NCI-H2107 treated with DMSO at 0.1 percent for 48 hours (cell line): Measurements from ENCODE around the gene SEZ6.

Experiments used
- DNase-seq: peaks from one replicate; lab custom pipeline; 2025; ENCODE audit not compliant: unreplicated experiment; lab: John Stamatoyannopoulos, UW

The SEZ6 gene, protein sequence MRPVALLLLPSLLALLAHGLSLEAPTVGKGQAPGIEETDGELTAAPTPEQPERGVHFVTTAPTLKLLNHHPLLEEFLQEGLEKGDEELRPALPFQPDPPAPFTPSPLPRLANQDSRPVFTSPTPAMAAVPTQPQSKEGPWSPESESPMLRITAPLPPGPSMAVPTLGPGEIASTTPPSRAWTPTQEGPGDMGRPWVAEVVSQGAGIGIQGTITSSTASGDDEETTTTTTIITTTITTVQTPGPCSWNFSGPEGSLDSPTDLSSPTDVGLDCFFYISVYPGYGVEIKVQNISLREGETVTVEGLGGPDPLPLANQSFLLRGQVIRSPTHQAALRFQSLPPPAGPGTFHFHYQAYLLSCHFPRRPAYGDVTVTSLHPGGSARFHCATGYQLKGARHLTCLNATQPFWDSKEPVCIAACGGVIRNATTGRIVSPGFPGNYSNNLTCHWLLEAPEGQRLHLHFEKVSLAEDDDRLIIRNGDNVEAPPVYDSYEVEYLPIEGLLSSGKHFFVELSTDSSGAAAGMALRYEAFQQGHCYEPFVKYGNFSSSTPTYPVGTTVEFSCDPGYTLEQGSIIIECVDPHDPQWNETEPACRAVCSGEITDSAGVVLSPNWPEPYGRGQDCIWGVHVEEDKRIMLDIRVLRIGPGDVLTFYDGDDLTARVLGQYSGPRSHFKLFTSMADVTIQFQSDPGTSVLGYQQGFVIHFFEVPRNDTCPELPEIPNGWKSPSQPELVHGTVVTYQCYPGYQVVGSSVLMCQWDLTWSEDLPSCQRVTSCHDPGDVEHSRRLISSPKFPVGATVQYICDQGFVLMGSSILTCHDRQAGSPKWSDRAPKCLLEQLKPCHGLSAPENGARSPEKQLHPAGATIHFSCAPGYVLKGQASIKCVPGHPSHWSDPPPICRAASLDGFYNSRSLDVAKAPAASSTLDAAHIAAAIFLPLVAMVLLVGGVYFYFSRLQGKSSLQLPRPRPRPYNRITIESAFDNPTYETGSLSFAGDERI

DNA sequence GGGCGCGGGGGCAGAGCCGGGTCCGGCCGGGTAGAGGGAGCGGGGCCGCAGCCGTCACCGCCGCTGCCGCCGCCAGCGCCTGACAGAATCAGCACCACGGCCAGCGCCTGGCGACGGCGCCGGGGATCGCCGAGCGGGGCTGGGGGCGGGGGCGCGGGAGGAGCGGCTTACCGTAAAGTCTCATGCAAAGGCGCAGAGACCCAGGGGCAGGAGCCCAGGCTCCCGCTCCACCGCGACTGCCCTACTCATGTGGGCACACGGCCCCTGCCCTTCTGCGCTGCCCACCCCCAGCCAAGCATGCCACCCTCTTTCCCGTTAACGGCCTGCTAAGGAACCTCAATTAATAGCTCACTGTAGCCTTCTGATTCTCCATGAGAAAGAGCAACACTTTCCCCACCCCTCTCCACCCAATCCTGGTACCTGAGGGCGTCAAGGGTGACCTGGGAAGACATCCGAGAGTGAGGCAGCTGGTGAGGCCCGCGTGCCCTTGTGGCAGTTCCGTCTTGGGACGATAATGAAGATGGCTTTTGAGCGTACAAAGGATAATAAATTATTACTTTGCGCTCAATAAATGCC, at the start of gene SEZ6:
Gene SEZ6, minus strand, starts transcription at position 98 of the 576 bp plus-strand sequence. CDS start 164 bp downstream, outside the sequence.
- peak; percentile 42 for DNase-seq

DNA sequence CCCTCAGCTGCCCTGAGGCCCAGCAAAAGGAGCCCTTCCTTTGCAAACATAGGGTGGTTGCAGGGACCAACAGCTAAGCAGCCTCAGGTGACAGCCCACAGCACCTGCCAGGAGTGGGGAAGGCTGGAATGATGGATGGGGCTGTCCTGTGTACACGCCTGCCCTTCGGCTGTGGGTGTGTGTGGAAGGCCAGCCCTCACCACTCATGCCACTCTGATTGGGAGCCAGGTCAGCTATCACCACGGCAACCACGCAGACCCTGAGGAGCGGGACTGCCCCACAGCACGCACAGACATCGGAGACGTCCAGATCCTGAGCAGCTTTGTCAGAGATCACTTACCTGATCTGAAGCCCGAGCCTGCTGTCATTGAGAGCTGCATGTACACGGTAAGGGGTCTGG, 49.0 kb upstream of the SEZ6 start:
- no peak for DNase-seq

GRCh38 chr17:29051731-29052130, 45.9 kb upstream of the SEZ6 start:
- no peak for DNase-seq

DNA sequence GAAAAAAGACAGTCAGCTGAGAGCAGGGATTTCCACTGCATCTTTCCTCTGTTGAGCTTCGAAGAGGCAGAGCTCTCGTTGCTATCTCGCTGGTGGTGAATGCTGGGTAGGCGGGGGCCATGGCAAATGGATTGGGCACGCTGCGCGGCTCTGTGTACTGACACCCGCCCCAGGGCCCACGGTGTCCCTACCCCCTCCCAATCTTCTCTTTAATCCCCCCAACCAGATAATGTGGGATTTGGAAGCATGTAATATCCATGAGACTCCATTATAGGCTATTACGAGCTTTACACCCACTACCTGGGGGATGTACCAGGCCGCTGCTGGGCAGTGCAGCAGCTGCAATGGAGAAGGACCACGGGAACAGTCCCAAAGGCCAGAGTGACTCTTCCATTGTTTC, 45.4 kb upstream of the SEZ6 start:
- no peak for DNase-seq

DNA sequence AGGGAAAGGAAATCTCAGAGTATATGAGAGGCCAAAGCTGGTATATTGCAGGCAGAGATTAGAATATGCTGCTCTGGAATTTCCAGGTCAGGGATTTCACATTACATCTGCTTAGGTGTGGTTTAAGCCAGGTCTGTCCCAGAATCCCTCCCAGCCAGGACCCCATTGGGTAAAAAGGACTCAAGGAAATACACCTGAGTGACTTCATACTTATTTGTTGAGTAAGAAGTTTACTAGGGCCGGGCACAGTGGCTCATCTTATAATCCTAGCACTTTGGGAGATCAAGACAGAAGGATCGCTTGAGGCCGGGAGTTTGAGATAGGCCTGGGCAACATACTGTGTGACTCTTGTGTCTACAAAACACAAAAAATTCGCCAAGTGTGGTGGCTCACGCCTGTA, 44.3 kb upstream of the SEZ6 start:
- no peak for DNase-seq

GRCh38 chr17:29049541-29050145, 43.8 kb upstream of the SEZ6 start:
- DNase-seq = no peak

DNA sequence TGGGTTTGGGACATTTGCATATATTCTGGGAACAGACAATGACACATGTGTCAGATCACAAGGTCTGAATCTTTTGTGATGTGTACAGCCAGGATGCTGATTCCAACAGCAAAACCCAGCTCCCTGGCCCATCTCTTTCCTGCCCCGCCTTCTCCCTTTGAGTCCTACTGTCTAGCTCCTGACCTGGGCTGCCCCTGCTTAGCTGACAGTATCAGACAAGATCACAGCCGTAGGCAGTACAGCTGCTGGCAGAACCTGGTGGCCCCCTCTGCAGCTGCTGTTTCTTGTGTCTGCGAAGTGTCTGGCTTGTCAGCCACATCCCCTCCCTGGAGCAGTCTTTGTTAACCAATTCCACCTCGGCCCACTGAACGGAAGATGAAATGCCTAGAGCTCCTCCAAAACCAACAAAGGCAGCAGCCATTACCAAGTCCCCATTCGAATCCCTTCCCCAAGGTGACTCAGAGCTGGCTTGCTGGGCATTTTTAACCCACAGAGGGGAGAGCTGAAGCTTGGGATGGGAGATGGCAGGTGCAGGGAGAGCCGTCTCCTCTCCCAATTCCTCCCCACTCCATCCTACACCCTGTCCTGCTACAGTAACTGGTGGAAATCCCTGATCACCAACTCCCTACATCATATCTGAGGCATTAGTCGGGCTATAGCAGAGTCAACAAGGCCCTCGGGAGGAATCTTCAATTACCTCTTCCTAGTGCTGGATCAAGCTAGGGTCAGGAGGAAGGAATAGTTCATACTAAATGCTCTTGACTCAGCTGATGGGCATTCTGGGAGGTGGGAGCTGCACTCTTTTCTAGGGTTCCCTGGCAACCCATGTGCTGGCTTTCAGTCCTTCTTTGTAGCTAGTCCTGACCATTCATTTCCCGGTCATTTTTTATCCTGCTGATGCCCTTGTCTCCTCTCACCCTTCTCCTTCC, 42.9 kb upstream of the SEZ6 start:
- peak; percentile 44 for DNase-seq

DNA sequence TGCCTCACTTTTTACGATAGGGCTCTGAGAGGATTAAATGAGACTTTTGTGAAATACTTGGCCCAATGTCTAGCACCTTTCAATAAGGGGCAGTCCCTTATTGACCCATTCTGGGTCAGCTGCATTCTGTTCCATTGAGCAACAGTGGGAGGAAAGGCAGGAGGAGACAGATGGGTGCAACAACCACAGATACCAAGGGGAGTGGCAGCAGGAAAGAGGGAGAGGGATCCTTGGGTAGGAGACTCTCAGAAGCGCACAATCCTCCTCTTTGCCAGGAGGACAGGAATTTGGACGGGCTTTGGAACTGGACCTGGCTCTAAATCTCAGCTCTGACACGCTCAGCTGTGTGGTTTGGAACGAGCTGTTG, 40.6 kb upstream of the SEZ6 start:
- DNase-seq = no peak

DNA sequence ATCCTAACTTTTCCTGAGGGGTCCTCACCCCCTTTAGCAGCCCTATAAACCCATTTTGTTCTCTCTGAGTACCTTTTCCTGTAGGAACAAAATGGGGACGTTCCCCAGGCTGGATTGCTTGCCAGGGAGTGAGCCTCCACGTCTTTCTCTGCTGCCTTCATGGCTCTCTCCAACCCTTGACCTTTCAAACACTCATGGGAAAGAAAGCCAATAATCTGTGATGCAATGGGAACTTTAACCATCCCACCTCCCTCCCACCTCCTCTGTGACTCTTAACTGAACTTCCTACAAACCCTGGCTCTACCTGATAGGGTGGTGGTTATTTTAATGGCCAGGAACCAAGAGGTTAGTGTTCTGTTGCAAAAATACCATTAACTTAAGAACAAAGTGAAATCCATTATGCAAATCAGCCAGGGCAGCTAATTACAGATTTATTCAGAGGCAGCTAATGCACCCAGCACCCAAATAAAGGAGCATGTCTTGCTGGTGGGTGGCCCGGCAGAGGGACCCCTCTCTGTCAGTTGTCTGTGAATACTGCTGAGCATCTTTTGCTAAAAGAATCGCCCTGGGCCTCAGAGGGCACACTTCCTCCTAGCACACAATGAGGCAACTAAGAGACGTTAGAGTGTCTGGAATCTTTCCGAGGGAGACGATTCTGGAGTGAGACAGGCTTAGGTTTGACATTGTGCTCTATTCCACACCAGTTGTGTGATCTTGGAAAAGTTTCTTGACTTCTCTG, 40.1 kb upstream of the SEZ6 start:
- no peak for DNase-seq

DNA sequence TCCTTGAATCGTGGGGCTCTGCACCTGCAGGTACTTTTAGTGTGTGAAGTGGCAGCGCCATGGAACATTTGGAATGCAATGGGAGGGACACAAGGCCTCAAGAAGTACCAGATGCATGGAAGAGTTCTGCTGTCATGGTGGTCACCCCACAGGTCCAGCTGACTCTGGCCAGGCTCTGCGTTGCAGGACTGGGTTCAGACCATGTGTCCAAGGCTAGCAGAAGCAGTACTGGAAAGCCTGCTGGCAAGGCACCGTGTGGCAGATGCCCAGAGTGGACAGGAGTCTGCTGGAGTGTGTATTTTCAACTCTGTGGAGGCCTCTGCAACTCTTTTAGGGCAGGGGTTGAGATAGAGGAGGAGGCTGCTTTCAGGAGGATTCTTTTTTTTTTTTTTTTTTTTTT, 39.2 kb upstream of the SEZ6 start:
- DNase-seq = no peak

DNA sequence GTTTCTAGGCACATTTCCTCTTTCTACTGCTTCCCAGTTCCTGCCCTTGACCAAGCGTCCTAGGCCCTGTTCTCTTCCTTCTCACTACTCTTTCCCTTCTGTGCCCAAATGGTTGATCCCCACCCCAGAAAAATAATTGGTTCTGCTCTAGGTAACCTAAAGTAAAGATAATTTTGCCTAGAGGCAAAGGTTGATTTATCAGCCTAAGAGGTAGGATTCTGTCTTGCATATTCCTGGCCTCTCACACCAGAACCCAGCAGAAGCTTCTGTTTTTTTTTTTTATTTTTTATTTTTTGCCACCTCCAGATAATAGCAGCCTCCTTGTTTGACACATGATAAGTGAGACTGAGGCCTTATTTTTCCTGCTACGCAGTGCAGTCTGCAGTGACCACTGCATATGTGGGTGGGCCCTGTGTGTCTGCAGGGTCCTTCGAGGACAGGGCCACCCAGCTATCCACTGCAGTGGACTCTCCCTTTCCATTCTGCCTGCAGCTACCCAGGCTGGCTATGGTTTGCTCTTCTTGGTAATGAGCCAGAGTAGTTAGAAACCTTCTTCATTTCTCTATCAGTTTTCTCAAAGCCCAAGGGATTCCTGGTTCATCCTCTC, 37.8 kb upstream of the SEZ6 start:
- DNase-seq = no peak

DNA sequence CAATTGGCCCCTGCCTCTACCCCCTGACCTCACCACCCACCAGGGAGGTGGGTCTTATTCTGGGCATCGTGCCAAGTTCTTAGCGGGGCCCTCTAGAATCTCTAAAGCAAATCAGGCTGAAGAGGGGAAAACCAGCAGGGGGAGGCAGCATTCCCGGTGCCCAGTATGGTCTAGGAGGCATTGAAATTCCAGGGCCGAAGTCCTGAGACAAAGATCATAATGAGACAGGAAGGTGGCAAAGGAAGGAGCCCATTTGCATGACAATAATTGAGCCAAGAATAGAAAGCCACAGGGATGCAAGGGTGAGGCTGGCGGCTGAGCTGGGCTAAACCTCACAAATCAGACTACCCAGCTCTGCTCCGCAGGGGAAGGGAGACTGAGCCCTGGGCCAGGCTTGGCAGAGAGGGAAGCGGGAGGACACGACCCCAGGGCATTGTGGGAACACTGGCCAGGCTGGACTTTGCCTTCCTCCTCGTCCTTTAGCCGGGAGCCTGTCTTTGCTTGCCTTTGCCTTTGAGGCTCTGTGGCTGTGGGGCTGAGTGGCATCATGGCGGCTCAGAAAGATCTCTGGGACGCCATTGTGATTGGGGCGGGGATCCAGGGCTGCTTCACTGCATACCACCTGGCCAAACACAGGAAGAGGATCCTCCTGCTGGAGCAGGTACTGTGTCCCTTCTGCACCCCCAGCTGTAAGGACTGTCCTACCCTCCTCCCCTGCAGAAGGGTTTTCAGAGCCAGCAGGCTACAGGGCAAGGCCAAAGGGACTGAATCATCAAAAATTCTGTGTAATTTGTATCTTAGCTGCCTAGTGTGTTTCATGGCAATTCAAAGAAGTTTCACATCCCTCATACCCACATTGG, 37.1 kb upstream of the SEZ6 start, which contains the start of gene PIPOX:
Gene PIPOX, plus strand, starts transcription at position 463 of the 860 bp plus-strand sequence. Its CDS starts 85 bp downstream, at position 548.
- peak; percentile 92 for DNase-seq

DNA sequence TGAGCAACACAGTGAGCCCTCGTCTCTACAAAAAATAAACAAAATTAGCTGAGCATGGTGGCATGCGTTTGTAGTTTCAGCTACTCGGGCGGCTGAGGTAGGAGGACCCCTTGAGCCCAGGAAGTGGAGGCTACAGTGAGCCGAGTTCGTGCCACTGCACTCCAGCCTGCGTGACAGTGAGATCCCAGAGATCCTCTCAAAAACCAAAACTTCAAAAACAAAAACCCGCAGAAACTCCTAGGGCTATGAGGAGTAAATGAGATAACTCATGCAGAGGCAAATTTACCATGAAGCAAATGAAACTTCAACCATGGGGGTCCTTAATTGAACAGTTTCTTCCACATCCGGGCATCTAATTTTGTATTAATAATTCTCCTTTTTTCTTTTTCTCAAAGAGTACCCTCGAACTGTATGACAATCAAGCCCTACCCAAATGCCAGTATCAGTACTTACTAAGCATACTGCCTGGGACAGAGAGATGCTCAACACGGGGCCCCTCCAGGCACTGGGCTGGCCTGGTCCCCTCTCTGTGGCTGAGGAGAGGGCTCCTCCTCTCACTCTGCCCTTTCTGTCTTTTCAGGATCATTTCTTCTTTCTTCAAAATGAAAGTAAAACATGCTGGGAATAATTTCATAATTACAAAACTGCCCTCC, 36.3 kb upstream of the SEZ6 start:
- DNase-seq = no peak

DNA sequence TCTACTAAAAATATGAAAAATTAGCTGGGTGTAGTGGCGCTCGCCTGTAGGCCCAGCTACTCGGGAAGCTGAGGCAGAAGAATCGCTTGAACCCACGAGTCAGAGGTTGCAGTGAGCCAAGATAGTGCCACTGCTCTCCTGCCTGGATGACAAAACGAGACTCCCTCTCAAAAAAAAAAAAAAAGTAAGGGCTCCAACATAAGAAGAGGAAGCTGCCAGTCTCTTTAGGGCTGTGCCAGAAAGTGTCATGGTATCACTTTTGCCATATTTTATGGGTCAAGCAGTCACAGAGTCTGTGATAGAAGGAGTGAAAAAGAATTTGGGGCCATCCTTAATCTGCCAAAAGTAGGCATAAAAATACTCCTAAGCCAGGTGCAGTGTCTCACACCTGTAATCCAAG, 35.7 kb upstream of the SEZ6 start:
- no peak for DNase-seq

GRCh38 chr17:29041091-29041490, 35.3 kb upstream of the SEZ6 start:
- DNase-seq = no peak

- no peak for DNase-seq
Measured at GRCh38 chr17:29039764-29040598, 34.1 kb upstream of the SEZ6 start.
